GM13976 (cell line): ENCODE results near the gene STARD10.

ENCODE experiments used
- DNase-seq: peaks from one replicate; pipeline ENCODE4 v3.0.0; 2012; ENCODE audit warnings: low spot score
- CTCF ChIP-seq: IDR thresholded peaks from 2 replicates; pipeline ENCODE4 v1.5.1; 2012; ENCODE audit warnings: borderline replicate concordance, mild to moderate bottlenecking; ENCODE audit not compliant: insufficient read depth; ENCODE audit errors: extremely low read depth, missing control alignments, control extremely low read depth
- in situ Hi-C: fragments of 300-500 bp; cut with MboI; formaldehyde crosslinking; loops from one replicate; pipeline ENCODE4 v1.12.0; 2022; ENCODE audit warnings: low sequenced_read_pairs, mixed read lengths, inconsistent platforms; ENCODE audit not compliant: unreplicated experiment

Gene STARD10

GRCh38 chr11:72732329-72732728 lies 61.5 kb downstream of the STARD10 start:
- DNase-seq, result no peak
- in situ Hi-C loops, result no loop called here
- TF ChIP-seq CTCF, result no peak

GRCh38 chr11:72730737-72731136 lies 63.1 kb downstream of the STARD10 start:
- in situ Hi-C loops, result no loop called here
- DNase-seq, result no peak
- TF ChIP-seq CTCF, result no peak

GRCh38 chr11:72730243-72730642 lies 63.6 kb downstream of the STARD10 start:
- no peak for TF ChIP-seq CTCF
- in situ Hi-C loops, result no loop called here
- DNase-seq, result no peak

- no peak for DNase-seq
- in situ Hi-C loops, result loop anchor here (10.0 kb wide), 1 partner anchor 67 kb away; the partner anchor contains the start of gene STARD10
Observed at GRCh38 chr11:72727521-72727920, 66.3 kb downstream of the STARD10 start.

GRCh38 chr11:72726266-72727220 lies 67.3 kb downstream of the STARD10 start:
- no peak for TF ChIP-seq CTCF
- in situ Hi-C loops, result loop anchor here (10.0 kb wide), 1 partner anchor 68 kb away; the partner anchor contains the start of gene STARD10
- DNase-seq, result no peak

More at GRCh38 chr11:72727521-72727920, 66.3 kb downstream of the STARD10 start:
- TF ChIP-seq CTCF, result no peak

GRCh38 chr11:72725724-72726028 lies 68.2 kb downstream of the STARD10 start:
- no peak for DNase-seq
- no peak for TF ChIP-seq CTCF
- in situ Hi-C loops, result loop anchor here (10.0 kb wide), 1 partner anchor 69 kb away; the partner anchor contains the start of gene STARD10
